OCI-LY3 (cell line): ENCODE data around the gene GSN.

Experiments used
- EZH2phosphoT487 ChIP-seq: fragments of 200-600 bp; shearing (Covaris generic); IDR thresholded peaks from 2 replicates; pipeline ENCODE4 v1.6.1; 2018; ENCODE audit warnings: antibody characterized with exemption, mixed run types, low read depth
- TF ChIP-seq, protein P1 (sequence below): fragments of 200-600, 300-600 bp; sonication (generic); IDR thresholded peaks from 2 replicates; pipeline ENCODE4 v1.5.1; 2014; ENCODE audit warnings: antibody characterized with exemption, low read length, low read depth

DNA sequence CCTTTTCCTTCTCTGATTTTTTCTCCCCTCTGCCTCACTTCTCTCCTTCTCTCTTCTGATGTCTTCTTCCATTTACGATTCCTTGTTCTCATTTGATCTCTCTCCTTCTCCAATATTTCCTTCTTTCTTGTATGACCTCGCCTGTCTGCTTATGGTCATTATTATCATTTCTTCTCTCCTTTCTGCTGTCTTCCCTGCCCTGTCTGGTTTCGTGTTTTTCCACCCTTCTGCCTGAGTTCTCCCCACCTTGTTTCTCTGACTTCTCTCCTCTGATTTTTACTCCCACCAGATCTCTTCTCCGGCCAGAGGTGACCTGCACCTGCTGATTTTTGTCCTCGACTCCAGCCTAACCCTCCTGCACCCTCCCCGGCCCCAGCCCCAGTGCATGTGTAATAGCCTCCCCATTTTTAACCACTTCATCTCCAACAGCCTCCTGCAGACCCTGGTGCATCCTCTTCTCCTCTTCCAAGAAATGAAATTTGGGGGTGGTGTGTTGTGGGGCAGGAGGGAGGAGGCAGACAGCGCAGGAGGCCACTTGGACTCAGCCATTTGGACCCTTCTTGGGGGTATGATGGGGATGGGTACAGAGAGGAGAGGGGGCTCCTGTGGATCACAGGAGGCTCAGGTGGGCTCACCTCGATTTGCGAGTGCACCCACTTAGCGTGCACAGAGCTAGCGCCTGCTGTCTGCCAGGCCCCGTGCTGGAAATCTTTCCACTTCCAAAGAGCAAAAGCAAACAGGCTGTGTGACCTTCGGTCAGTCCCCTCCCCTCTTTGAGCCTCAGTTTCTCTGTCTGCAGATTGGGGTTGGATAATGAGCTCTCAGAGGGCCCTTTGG is 32.5 kb downstream of the GSN start:
- TF ChIP-seq, protein P1, sequence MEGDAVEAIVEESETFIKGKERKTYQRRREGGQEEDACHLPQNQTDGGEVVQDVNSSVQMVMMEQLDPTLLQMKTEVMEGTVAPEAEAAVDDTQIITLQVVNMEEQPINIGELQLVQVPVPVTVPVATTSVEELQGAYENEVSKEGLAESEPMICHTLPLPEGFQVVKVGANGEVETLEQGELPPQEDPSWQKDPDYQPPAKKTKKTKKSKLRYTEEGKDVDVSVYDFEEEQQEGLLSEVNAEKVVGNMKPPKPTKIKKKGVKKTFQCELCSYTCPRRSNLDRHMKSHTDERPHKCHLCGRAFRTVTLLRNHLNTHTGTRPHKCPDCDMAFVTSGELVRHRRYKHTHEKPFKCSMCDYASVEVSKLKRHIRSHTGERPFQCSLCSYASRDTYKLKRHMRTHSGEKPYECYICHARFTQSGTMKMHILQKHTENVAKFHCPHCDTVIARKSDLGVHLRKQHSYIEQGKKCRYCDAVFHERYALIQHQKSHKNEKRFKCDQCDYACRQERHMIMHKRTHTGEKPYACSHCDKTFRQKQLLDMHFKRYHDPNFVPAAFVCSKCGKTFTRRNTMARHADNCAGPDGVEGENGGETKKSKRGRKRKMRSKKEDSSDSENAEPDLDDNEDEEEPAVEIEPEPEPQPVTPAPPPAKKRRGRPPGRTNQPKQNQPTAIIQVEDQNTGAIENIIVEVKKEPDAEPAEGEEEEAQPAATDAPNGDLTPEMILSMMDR, result no peak
- no peak for TF ChIP-seq EZH2phosphoT487
